Lower lobe of right lung (tissue), 2 donors: ENCODE measurements around the gene SARDH. TPM values are rescaled to one million over a fixed set of nuclear protein-coding genes. Genes with fewer than 3 reads are reported as not detected.
A peak's percentile ranks its signal among the peaks of the same experiment; 100 is the strongest.

Experiments
- ATAC-seq, 2 donors: fragments of 200-7000 bp; cut with Tn5 transposase; one replicate each; pipeline ENCODE4 v1.9.1; 2020 to 2022; ENCODE audit warnings: mild to moderate bottlenecking in 2 of 2, moderate library complexity in 2 of 2
- DNase-seq: peaks from one replicate; pipeline ENCODE4 v3.0.0-alpha.2; 2020
- H3K27ac ChIP-seq: fragments of 200-600 bp; one replicate; pipeline ENCODE4 v1.8.0; 2022
- H3K27me3 ChIP-seq: fragments of 200-600 bp; one replicate; pipeline ENCODE4 v1.8.0; 2022; ENCODE audit warnings: low read depth
- H3K36me3 ChIP-seq: fragments of 200-600 bp; one replicate; pipeline ENCODE4 v1.8.0; 2022; ENCODE audit warnings: mild to moderate bottlenecking
- H3K4me1 ChIP-seq: fragments of 200-600 bp; one replicate; pipeline ENCODE4 v1.8.0; 2022
- H3K4me3 ChIP-seq: fragments of 200-600 bp; one replicate; pipeline ENCODE4 v1.8.0; 2022; ENCODE audit warnings: mild to moderate bottlenecking
- H3K9me3 ChIP-seq: fragments of 200-600 bp; one replicate; pipeline ENCODE4 v1.8.0; 2022
- CTCF ChIP-seq: fragments of 200-600 bp; IDR thresholded peaks from one replicate; pipeline ENCODE4 v1.8.0; 2022; ENCODE audit warnings: antibody characterized with exemption, mild to moderate bottlenecking
- intact Hi-C: fragments of 100-400 bp; cut with DNase I; formaldehyde crosslinking; loops from one replicate; pipeline ENCODE4 v1.11.0; 2022
- total RNA-seq: library from RNA; stranded (reverse); fragmentation: NEBNext Ultra II Directional; extraction: Animal tissue kit (Norgen Biotek cat#: 25700); gene quantifications from one replicate; pipeline ENCODE4 v1.2.1, GENCODE V29; 2021
- donor health status: DM: no; HTN: yes; CAD: no; lungs with severe emphysema.

Gene SARDH
- total RNA-seq, 1 donor from 2014 or later: 3.4 TPM

GRCh38 chr9:133691191-133691590 lies 47.0 kb downstream of the SARDH start:
- H3K36me3 ChIP-seq: no peaks in the 10 kb centered on the region
- no peak for TF ChIP-seq CTCF
- H3K4me3 ChIP-seq: no peak overlapping the region
- ATAC-seq (no peak), DNase-seq (no peak)
- no peaks in the 10 kb centered on the region for H3K9me3 ChIP-seq
- H3K4me1 ChIP-seq: peaks cover 6% of the 10 kb centered on the region
- intact Hi-C loops: no loop called here
- H3K27ac ChIP-seq: no peak overlapping the region
- no peaks in the 10 kb centered on the region for H3K27me3 ChIP-seq

GRCh38 chr9:133690081-133690561 lies 48.0 kb downstream of the SARDH start:
- Histone ChIP-seq H3K36me3 (no peaks in the 10 kb centered on the region), H3K9me3 (no peaks in the 10 kb centered on the region), H3K27ac (no peak overlapping the region), H3K4me1 (peaks cover 6% of the 10 kb centered on the region), H3K4me3 (no peak overlapping the region), H3K27me3 (no peaks in the 10 kb centered on the region)
- peak; percentile 73 for DNase-seq
- TF ChIP-seq CTCF: no peak
- peak; percentile 87 to 91 for ATAC-seq
- intact Hi-C loops: no loop called here

- intact Hi-C loops: no loop called here
- no peaks in the 10 kb centered on the region for H3K27me3 ChIP-seq
- no peak overlapping the region for H3K27ac ChIP-seq
- H3K4me1 ChIP-seq: peaks cover 13% of the 10 kb centered on the region
- H3K36me3 ChIP-seq: no peaks in the 10 kb centered on the region
- TF ChIP-seq CTCF: no peak
- H3K4me3 ChIP-seq: no peak overlapping the region
- ATAC-seq (no peak), DNase-seq (peak; percentile 25)
- H3K9me3 ChIP-seq: no peaks in the 10 kb centered on the region
These were observed 48.9 kb downstream of the SARDH start for GRCh38 chr9:133689151-133689763.

- ATAC-seq (no peak), DNase-seq (peak; percentile 38)
- TF ChIP-seq CTCF: no peak
- H3K27ac ChIP-seq: no peak overlapping the region
- no peaks in the 10 kb centered on the region for H3K27me3 ChIP-seq
- no peaks in the 10 kb centered on the region for H3K36me3 ChIP-seq
- peaks cover 24% of the 10 kb centered on the region for H3K4me1 ChIP-seq
- H3K4me3 ChIP-seq: no peak overlapping the region
- intact Hi-C loops: no loop called here
- H3K9me3 ChIP-seq: no peaks in the 10 kb centered on the region
These were observed 50.0 kb downstream of the SARDH start for GRCh38 chr9:133687856-133688761.

GRCh38 chr9:133686642-133687575 lies 51.2 kb downstream of the SARDH start:
- peak; percentile 68 for DNase-seq
- no peaks in the 10 kb centered on the region for H3K36me3 ChIP-seq
- intact Hi-C loops: no loop called here
- ATAC-seq: peak; percentile 64 to 79
- TF ChIP-seq CTCF: no peak
- no peak overlapping the region for H3K4me3 ChIP-seq
- no peaks in the 10 kb centered on the region for H3K9me3 ChIP-seq
- no peaks in the 10 kb centered on the region for H3K27me3 ChIP-seq
- H3K4me1 ChIP-seq: peaks cover 28% of the 10 kb centered on the region
- no peak overlapping the region for H3K27ac ChIP-seq
